Mesendoderm (in vitro differentiated cells): ENCODE measurements around the gene CEP112.

ENCODE experiments used
- DNase-seq: peaks from one replicate; pipeline ENCODE4 v3.0.0; 2013
- H2AK5ac ChIP-seq: 2 replicates; pipeline ENCODE4 v1.6.1; 2013; ENCODE audit warnings: low read length, inconsistent platforms
- H2BK120ac ChIP-seq: 2 replicates; pipeline ENCODE4 v1.6.1; 2013; ENCODE audit warnings: low read depth, mild to moderate bottlenecking, low read length, moderate library complexity, mixed read lengths
- H2BK15ac ChIP-seq: replicated peaks from 2 replicates; pipeline ENCODE4 v1.6.1; 2013; ENCODE audit warnings: low read depth, mild to moderate bottlenecking, moderate library complexity
- H2BK5ac ChIP-seq: 2 replicates; pipeline ENCODE4 v1.6.1; 2013; ENCODE audit warnings: low read length, inconsistent platforms
- H3K18ac ChIP-seq: 2 replicates; pipeline ENCODE4 v1.6.1; 2013; ENCODE audit warnings: mild to moderate bottlenecking, low read length, mixed read lengths
- H3K23ac ChIP-seq: one replicate; pipeline ENCODE4 v1.6.1; 2013; ENCODE audit warnings: low read length
- H3K27ac ChIP-seq: 2 replicates; pipeline ENCODE4 v1.5.1; 2013; ENCODE audit warnings: low read depth, mild to moderate bottlenecking, inconsistent platforms, low read length, moderate library complexity
- H3K27me3 ChIP-seq: 2 replicates; pipeline ENCODE4 v1.6.1; 2013; ENCODE audit warnings: low read length, control low read depth, mild to moderate bottlenecking, inconsistent platforms; ENCODE audit not compliant: insufficient read depth, poor library complexity
- H3K36me3 ChIP-seq: 2 replicates; pipeline ENCODE4 v1.6.1; 2013; ENCODE audit warnings: low read length, inconsistent platforms; ENCODE audit not compliant: control insufficient read depth, insufficient read depth
- H3K4ac ChIP-seq: one replicate; pipeline ENCODE4 v1.6.1; 2013; ENCODE audit warnings: low read depth, mild to moderate bottlenecking, low read length, moderate library complexity
- H3K4me1 ChIP-seq: 2 replicates; pipeline ENCODE4 v1.6.1; 2013; ENCODE audit warnings: low read depth, low read length, inconsistent platforms; ENCODE audit not compliant: control insufficient read depth
- H3K4me2 ChIP-seq: 2 replicates; pipeline ENCODE4 v1.6.1; 2013; ENCODE audit warnings: low read length
- H3K4me3 ChIP-seq: 2 replicates; pipeline ENCODE4 v1.5.1; 2013; ENCODE audit warnings: mild to moderate bottlenecking, low read length
- H3K56ac ChIP-seq: one replicate; pipeline ENCODE4 v1.6.1; 2013; ENCODE audit warnings: low read length
- H3K79me1 ChIP-seq: 2 replicates; pipeline ENCODE4 v1.6.1; 2013; ENCODE audit warnings: low read length, inconsistent platforms
- H3K79me2 ChIP-seq: 2 replicates; pipeline ENCODE4 v1.6.1; 2013; ENCODE audit warnings: mild to moderate bottlenecking, low read length; ENCODE audit not compliant: control insufficient read depth, insufficient read depth
- H3K9ac ChIP-seq: 2 replicates; pipeline ENCODE4 v1.6.1; 2013; ENCODE audit warnings: low read length, inconsistent platforms
- H4K5ac ChIP-seq: one replicate; pipeline ENCODE4 v1.6.1; 2013; ENCODE audit warnings: low read length
- H4K8ac ChIP-seq: one replicate; pipeline ENCODE4 v1.6.1; 2013; ENCODE audit warnings: low read depth, mild to moderate bottlenecking, control low read depth, low read length, moderate library complexity
- WGBS: extraction: QIAGEN DNeasy Blood & Tissue Kit; methylation state at CpG from one replicate; pipeline ENCODE4 v1.1.7; 2013; ENCODE audit warnings: low lambda C conversion rate, missing lambda C conversion rate; ENCODE audit not compliant: insufficient coverage; ENCODE audit errors: extremely low coverage; 5-methylcytosine and 5-hydroxymethylcytosine counted together

CEP112 gene

DNA sequence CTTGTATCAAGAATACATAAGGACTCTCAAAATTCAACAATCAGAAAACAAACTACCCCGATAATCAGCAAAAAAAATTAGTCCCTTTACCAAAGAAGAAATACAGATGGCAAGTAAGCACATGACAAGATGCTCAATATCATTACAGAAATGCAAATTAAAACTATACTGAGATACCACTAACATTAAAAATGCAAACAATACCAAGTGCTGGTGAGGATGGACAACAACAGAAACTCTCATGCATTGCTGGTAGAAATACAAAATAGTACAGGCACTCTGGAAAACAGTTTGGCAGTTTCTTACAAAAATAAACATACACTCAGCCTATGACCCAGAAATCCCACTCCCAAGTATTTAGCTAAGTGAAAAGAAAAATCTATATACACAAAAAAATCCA lies 7.5 kb downstream of the CEP112 start:
- Histone ChIP-seq H4K5ac (no peak overlapping the region), H2BK120ac (no peak overlapping the region), H3K18ac (no peak overlapping the region), H3K27ac (no peak overlapping the region), H3K9ac (no peak overlapping the region), H3K4me1 (no peaks in the 10 kb centered on the region), H3K36me3 (no peaks in the 10 kb centered on the region), H3K79me2 (no peaks in the 10 kb centered on the region), H2AK5ac (no peak overlapping the region), H3K23ac (no peak overlapping the region), H3K4me2 (no peak overlapping the region), H2BK5ac (no peak overlapping the region), H3K4ac (no peak overlapping the region), H2BK15ac (no peak overlapping the region), H3K4me3 (no peak overlapping the region), H3K56ac (no peak overlapping the region), H4K8ac (no peak overlapping the region), H3K79me1 (no peaks in the 10 kb centered on the region), H3K27me3 (no peaks in the 10 kb centered on the region)
- WGBS, result no CpG with 5 or more reads among the region's 1 CpG
- no peak for DNase-seq

- no peak overlapping the region for H3K56ac ChIP-seq
- no peak overlapping the region for H3K9ac ChIP-seq
- no peak overlapping the region for H2BK5ac ChIP-seq
- no peaks in the 10 kb centered on the region for H3K79me2 ChIP-seq
- H2BK15ac ChIP-seq, result no peak overlapping the region
- no peak overlapping the region for H3K4ac ChIP-seq
- no peaks in the 10 kb centered on the region for H3K36me3 ChIP-seq
- no peaks in the 10 kb centered on the region for H3K79me1 ChIP-seq
- no peak overlapping the region for H3K27ac ChIP-seq
- no peak overlapping the region for H2BK120ac ChIP-seq
- no peak overlapping the region for H4K5ac ChIP-seq
- H3K23ac ChIP-seq, result no peak overlapping the region
- no peak overlapping the region for H3K18ac ChIP-seq
- no peak overlapping the region for H3K4me2 ChIP-seq
- H3K4me3 ChIP-seq, result no peak overlapping the region
- no peak overlapping the region for H2AK5ac ChIP-seq
- H4K8ac ChIP-seq, result no peak overlapping the region
- no peaks in the 10 kb centered on the region for H3K27me3 ChIP-seq
- no peak for DNase-seq
- no peaks in the 10 kb centered on the region for H3K4me1 ChIP-seq
Observed at GRCh38 chr17:66183529-66183928, 8.4 kb downstream of the CEP112 start.

- H2AK5ac ChIP-seq, result no peak overlapping the region
- H3K4me2 ChIP-seq, result no peak overlapping the region
- no CpG with 5 or more reads among the region's 4 CpGs for WGBS
- H3K18ac ChIP-seq, result no peak overlapping the region
- no peak overlapping the region for H3K9ac ChIP-seq
- no peaks in the 10 kb centered on the region for H3K79me2 ChIP-seq
- H3K4me1 ChIP-seq, result no peaks in the 10 kb centered on the region
- no peak overlapping the region for H3K56ac ChIP-seq
- H3K27me3 ChIP-seq, result no peaks in the 10 kb centered on the region
- no peak overlapping the region for H2BK120ac ChIP-seq
- H3K23ac ChIP-seq, result no peak overlapping the region
- no peak overlapping the region for H2BK5ac ChIP-seq
- H4K8ac ChIP-seq, result no peak overlapping the region
- H3K36me3 ChIP-seq, result no peaks in the 10 kb centered on the region
- H3K27ac ChIP-seq, result no peak overlapping the region
- no peak overlapping the region for H3K4me3 ChIP-seq
- no peak overlapping the region for H2BK15ac ChIP-seq
- no peak for DNase-seq
- H4K5ac ChIP-seq, result no peak overlapping the region
- H3K79me1 ChIP-seq, result no peaks in the 10 kb centered on the region
- no peak overlapping the region for H3K4ac ChIP-seq
Observed at GRCh38 chr17:66178642-66179041, 13.3 kb downstream of the CEP112 start.

- no peak overlapping the region for H3K4me3 ChIP-seq
- H3K36me3 ChIP-seq, result no peaks in the 10 kb centered on the region
- H3K9ac ChIP-seq, result no peak overlapping the region
- H3K4me1 ChIP-seq, result no peaks in the 10 kb centered on the region
- no peak overlapping the region for H4K8ac ChIP-seq
- H2BK120ac ChIP-seq, result no peak overlapping the region
- no peak overlapping the region for H2AK5ac ChIP-seq
- H3K27ac ChIP-seq, result no peak overlapping the region
- no peak overlapping the region for H3K4me2 ChIP-seq
- no peak for DNase-seq
- no peak overlapping the region for H3K4ac ChIP-seq
- H3K23ac ChIP-seq, result no peak overlapping the region
- H3K79me1 ChIP-seq, result no peaks in the 10 kb centered on the region
- no peaks in the 10 kb centered on the region for H3K27me3 ChIP-seq
- H2BK5ac ChIP-seq, result no peak overlapping the region
- H2BK15ac ChIP-seq, result no peak overlapping the region
- H3K18ac ChIP-seq, result no peak overlapping the region
- H3K79me2 ChIP-seq, result no peaks in the 10 kb centered on the region
- H3K56ac ChIP-seq, result no peak overlapping the region
- no peak overlapping the region for H4K5ac ChIP-seq
Observed at GRCh38 chr17:66177048-66177447, 14.9 kb downstream of the CEP112 start.

- Histone ChIP-seq H3K79me2 (no peaks in the 10 kb centered on the region), H4K8ac (no peak overlapping the region), H3K4ac (no peak overlapping the region), H2BK120ac (no peak overlapping the region), H4K5ac (no peak overlapping the region), H2BK5ac (no peak overlapping the region), H3K9ac (no peak overlapping the region), H3K4me2 (no peak overlapping the region), H3K79me1 (no peaks in the 10 kb centered on the region), H3K27ac (no peak overlapping the region), H3K27me3 (no peaks in the 10 kb centered on the region), H2AK5ac (no peak overlapping the region), H2BK15ac (no peak overlapping the region), H3K36me3 (no peaks in the 10 kb centered on the region), H3K23ac (no peak overlapping the region), H3K56ac (no peak overlapping the region), H3K4me3 (no peak overlapping the region), H3K4me1 (no peaks in the 10 kb centered on the region), H3K18ac (no peak overlapping the region)
- DNase-seq, result no peak
- no CpG with 5 or more reads among the region's 1 CpG for WGBS
Observed at GRCh38 chr17:66175892-66176291, 16.0 kb downstream of the CEP112 start.

DNA sequence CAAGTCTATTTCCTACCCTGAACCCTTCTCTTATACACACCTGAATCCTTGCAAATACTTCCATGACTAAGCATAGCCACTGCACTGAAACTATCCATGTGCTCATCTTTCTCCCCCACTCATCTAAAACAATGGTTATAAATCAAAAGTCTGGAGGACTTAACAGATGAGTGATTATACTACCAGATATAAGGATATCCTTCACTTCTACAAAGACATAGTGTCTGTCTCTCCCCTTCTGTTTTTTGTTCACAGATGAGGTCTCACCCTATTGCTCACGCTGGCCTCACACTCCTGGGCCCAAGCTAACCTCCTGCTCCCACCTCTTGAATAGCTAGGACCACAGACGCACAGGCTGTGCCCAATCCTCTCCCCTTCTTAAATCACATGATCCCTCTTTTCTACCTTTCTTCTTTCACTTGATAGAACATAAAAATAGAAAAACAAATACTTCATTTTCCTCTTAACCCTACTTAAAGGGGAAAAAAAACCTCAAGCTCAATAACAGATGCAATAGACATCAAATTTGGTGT lies 19.2 kb downstream of the CEP112 start:
- Histone ChIP-seq H3K79me1 (no peaks in the 10 kb centered on the region), H4K5ac (no peak overlapping the region), H3K36me3 (no peaks in the 10 kb centered on the region), H4K8ac (no peak overlapping the region), H2BK120ac (no peak overlapping the region), H3K56ac (no peak overlapping the region), H3K23ac (no peak overlapping the region), H3K9ac (no peak overlapping the region), H3K4me1 (no peaks in the 10 kb centered on the region), H3K4me2 (no peak overlapping the region), H3K27ac (no peak overlapping the region), H2AK5ac (no peak overlapping the region), H2BK5ac (no peak overlapping the region), H3K4ac (no peak overlapping the region), H2BK15ac (no peak overlapping the region), H3K27me3 (no peaks in the 10 kb centered on the region), H3K18ac (no peak overlapping the region), H3K79me2 (no peaks in the 10 kb centered on the region), H3K4me3 (no peak overlapping the region)
- no CpG with 5 or more reads among the region's 2 CpGs for WGBS
- no peak for DNase-seq
